D721Med (cell line): ENCODE data around the gene MYOZ2.

Experiments
- DNase-seq: peaks from one replicate; pipeline ENCODE4 v3.0.0; 2011; ENCODE audit warnings: low spot score; ENCODE audit not compliant: insufficient read length
- FAIRE-seq: peaks from 2 replicates; lab custom pipeline; 2011; peaks lifted over from hg19 to GRCh38; lab: Jason Lieb, UNC
- CTCF ChIP-seq: IDR thresholded peaks from 2 replicates; pipeline ENCODE4 v1.5.1; 2012; ENCODE audit warnings: mild to moderate bottlenecking, control low read depth; ENCODE audit not compliant: insufficient read depth; ENCODE audit errors: missing control alignments

The MYOZ2 gene

GRCh38 chr4:119125931-119126330 lies 9.7 kb upstream of the MYOZ2 start:
- no peak for FAIRE-seq
- no peak for TF ChIP-seq CTCF
- no peak for DNase-seq

GRCh38 chr4:119128148-119128547 lies 7.5 kb upstream of the MYOZ2 start:
- no peak for FAIRE-seq
- TF ChIP-seq CTCF = no peak

GRCh38 chr4:119130365-119131065 lies 5.1 kb upstream of the MYOZ2 start:
- TF ChIP-seq CTCF = no peak
- no peak for DNase-seq

More at GRCh38 chr4:119128148-119128547, 7.5 kb upstream of the MYOZ2 start:
- no peak for DNase-seq

GRCh38 chr4:119131164-119131563 lies 4.5 kb upstream of the MYOZ2 start:
- TF ChIP-seq CTCF = no peak
- FAIRE-seq (no peak), DNase-seq (no peak)

More at GRCh38 chr4:119130365-119131065, 5.1 kb upstream of the MYOZ2 start:
- no peak for FAIRE-seq

GRCh38 chr4:119132306-119132705 lies 3.3 kb upstream of the MYOZ2 start:
- FAIRE-seq = no peak
- no peak for DNase-seq

GRCh38 chr4:119136546-119136945 lies 914 bp downstream of the MYOZ2 start:
- no peak for FAIRE-seq
- TF ChIP-seq CTCF = no peak
- no peak for DNase-seq

More at GRCh38 chr4:119132306-119132705, 3.3 kb upstream of the MYOZ2 start:
- no peak for TF ChIP-seq CTCF

GRCh38 chr4:119138046-119138445 lies 2.4 kb downstream of the MYOZ2 start:
- no peak for TF ChIP-seq CTCF
- no peak for DNase-seq
- no peak for FAIRE-seq
